K562 (cell line): Measurements from ENCODE around the gene ECM2. TPM values are rescaled to one million over a fixed set of nuclear protein-coding genes. Genes with fewer than 3 reads are reported as not detected.

ENCODE experiments used
- ATAC-seq: fragments of 200-7000 bp; cut with Tn5 transposase; 3 replicates; pipeline ENCODE4 v1.9.1; 2020; ENCODE audit warnings: moderate library complexity
- BruUV-seq: library from RNA; stranded (reverse); fragments of 400-500 nt; replicated peaks from 2 replicates; lab custom pipeline; 2021; lab: Mats Ljungman, UMichigan
- CTCF ChIA-PET: fragments of 300-600 bp; formaldehyde crosslinking; extraction: SDS; loops from one replicate; lab custom pipeline; 2021; ENCODE audit warnings: low intra/inter-chr PET ratio; lab: Yijun Ruan, JAX
- POLR2A ChIA-PET: fragments of 300-600, 350-650 bp; sonication (Branson Sonifier 250); formaldehyde crosslinking; extraction: SDS; loops from one replicate; lab custom pipeline; 2021; ENCODE audit warnings: antibody characterized with exemption, inconsistent platforms; lab: Yijun Ruan, JAX
- DNase-seq, 4 experiments: peaks; one replicate each; pipeline versions ENCODE4 v3.0.0 to v3.0.0-alpha.2; 2011 to 2018; ENCODE audit warnings: low spot score in 3 of 4, mixed read lengths in 3 of 4; ENCODE audit errors: extremely low read depth in 1 of 4
- FAIRE-seq: peaks from 2 replicates; lab custom pipeline; 2011; peaks lifted over from hg19 to GRCh38; lab: Jason Lieb, UNC
- H2AFZ ChIP-seq: 2 replicates; pipeline ENCODE4 v1.6.0; 2011; ENCODE audit warnings: low read depth, low read length, control low read depth, inconsistent platforms
- H3K27ac ChIP-seq: fragments of 200-600 bp; 3 replicates; pipeline ENCODE4 v1.8.0; 2011; ENCODE audit warnings: low read depth, mild to moderate bottlenecking, control low read depth, inconsistent platforms, low read length, moderate library complexity, mixed read lengths; ENCODE audit errors: extremely low read depth
- H3K27me3 ChIP-seq, 2 experiments: fragments of 300-600 bp in 1 of 2; 2 replicates in 1 of 2; 3 replicates in 1 of 2; pipeline versions ENCODE4 v1.6.0 to v1.8.0; 2011; ENCODE audit warnings: inconsistent platforms in 2 of 2, low read length in 2 of 2, mild to moderate bottlenecking in 1 of 2, mixed read lengths in 1 of 2, moderate library complexity in 1 of 2; ENCODE audit not compliant: control insufficient read depth in 2 of 2, insufficient read depth in 2 of 2
- H3K36me3 ChIP-seq: fragments of 300-600 bp; 3 replicates; pipeline ENCODE4 v1.8.0; 2011; ENCODE audit warnings: mild to moderate bottlenecking, low read length, inconsistent platforms; ENCODE audit not compliant: control insufficient read depth, insufficient read depth
- H3K4me1 ChIP-seq, 2 experiments: fragments of 200-600 bp in 1 of 2; replicated peaks in 1 of 2; 2 replicates in 1 of 2; 3 replicates in 1 of 2; pipeline versions ENCODE4 v1.5.1 to v1.8.0; 2011; ENCODE audit warnings: inconsistent platforms in 2 of 2, low read length in 2 of 2, mild to moderate bottlenecking in 1 of 2, mixed read lengths in 1 of 2, moderate library complexity in 1 of 2; ENCODE audit not compliant: control insufficient read depth in 2 of 2, insufficient read depth in 2 of 2
- H3K4me2 ChIP-seq: 2 replicates; pipeline ENCODE4 v1.6.1; 2011; ENCODE audit warnings: low read length, control low read depth, inconsistent platforms, mixed read lengths; ENCODE audit not compliant: insufficient read depth
- H3K4me3 ChIP-seq: fragments of 200-600 bp; sonication (generic), shearing (Covaris generic); 2 replicates; pipeline ENCODE4 v1.5.1; 2016; ENCODE audit warnings: control low read depth, inconsistent platforms
- H3K79me2 ChIP-seq: fragments of 200-600 bp; 3 replicates; pipeline ENCODE4 v1.8.0; 2011; ENCODE audit warnings: low read length, inconsistent platforms; ENCODE audit not compliant: control insufficient read depth, insufficient read depth
- H3K9ac ChIP-seq, 2 experiments: 2 replicates each; pipeline versions ENCODE4 v1.6.0 to v1.6.1; 2011; ENCODE audit warnings: low read depth in 2 of 2, low read length in 2 of 2, control low read depth in 1 of 2, inconsistent platforms in 1 of 2, mild to moderate bottlenecking in 1 of 2, mixed read lengths in 1 of 2; ENCODE audit not compliant: insufficient read depth in 1 of 2
- H3K9me1 ChIP-seq: one replicate; pipeline ENCODE4 v1.6.0; 2011; ENCODE audit warnings: inconsistent platforms, mild to moderate bottlenecking, low read length, moderate library complexity; ENCODE audit not compliant: control insufficient read depth, insufficient read depth
- H3K9me3 ChIP-seq: replicated peaks from 2 replicates; pipeline ENCODE4 v1.5.1; 2011; ENCODE audit warnings: low read depth, low read length, inconsistent platforms; ENCODE audit not compliant: control insufficient read depth, insufficient read depth
- H4K20me1 ChIP-seq: replicated peaks from 2 replicates; pipeline ENCODE4 v1.6.1; 2011; ENCODE audit warnings: low read length, inconsistent platforms, mixed read lengths; ENCODE audit not compliant: control insufficient read depth, insufficient read depth
- ARID1B ChIP-seq: fragments of 450-650 bp; IDR thresholded peaks from 2 replicates; pipeline ENCODE4 v1.6.1; 2016; ENCODE audit warnings: antibody characterized with exemption, mild to moderate bottlenecking, inconsistent platforms
- C11orf30 ChIP-seq: fragments of 450-650 bp; IDR thresholded peaks from 2 replicates; pipeline ENCODE4 v1.6.1; 2016; ENCODE audit warnings: low read depth, mild to moderate bottlenecking
- CREBBP ChIP-seq: IDR thresholded peaks from one replicate; pipeline ENCODE4 v1.6.1; 2012; ENCODE audit warnings: low read depth, mild to moderate bottlenecking, control low read depth, inconsistent platforms, low read length
- EP300 ChIP-seq: IDR thresholded peaks from 2 replicates; pipeline ENCODE4 v1.6.1; 2012; ENCODE audit warnings: low read length, improper control_type of control experiment
- HNRNPUL1 ChIP-seq: fragments of 200-400 bp; formaldehyde crosslinking; IDR thresholded peaks from 2 replicates; pipeline ENCODE4 v1.6.1; 2017; ENCODE audit warnings: low read length
- LEF1 ChIP-seq: fragments of 450-650 bp; IDR thresholded peaks from 2 replicates; pipeline ENCODE4 v1.6.1; 2016; ENCODE audit warnings: mild to moderate bottlenecking
- NFRKB ChIP-seq: fragments of 450-650 bp; IDR thresholded peaks from 2 replicates; pipeline ENCODE4 v1.6.1; 2016; ENCODE audit warnings: low read depth
- PHB ChIP-seq: fragments of 250-450 bp; sonication (Bioruptor Pico); IDR thresholded peaks from 2 replicates; pipeline ENCODE4 v1.5.0; 2021
- PHTF2 ChIP-seq: fragments of 250-450 bp; sonication (Bioruptor Pico); IDR thresholded peaks from 2 replicates; pipeline ENCODE4 v1.5.0; 2021; ENCODE audit warnings: mild to moderate bottlenecking
- POLR3A ChIP-seq: IDR thresholded peaks from 2 replicates; pipeline ENCODE4 v1.6.1; 2011; ENCODE audit warnings: borderline replicate concordance, mild to moderate bottlenecking, moderate library complexity; ENCODE audit not compliant: insufficient read length, insufficient read depth; ENCODE audit errors: extremely low read depth
- SMAD3 ChIP-seq: fragments of 450-650 bp; formaldehyde crosslinking; conservative IDR thresholded peaks from 2 replicates; pipeline ENCODE4 v1.4.0; 2020; ENCODE audit warnings: mild to moderate bottlenecking
- SMARCE1 ChIP-seq: fragments of 450-650 bp; IDR thresholded peaks from 2 replicates; pipeline ENCODE4 v1.7.1; 2016; ENCODE audit warnings: mild to moderate bottlenecking
- SRSF3 ChIP-seq: fragments of 200-400 bp; formaldehyde crosslinking; IDR thresholded peaks from 2 replicates; pipeline ENCODE4 v1.6.1; 2016; ENCODE audit warnings: mild to moderate bottlenecking, low read length, moderate library complexity; ENCODE audit not compliant: insufficient read depth
- TAL1 ChIP-seq: fragments of 450-650 bp; IDR thresholded peaks from 2 replicates; pipeline ENCODE4 v1.6.1; 2016; ENCODE audit warnings: mild to moderate bottlenecking
- TOE1 ChIP-seq, 2 experiments: fragments of 450-650 bp in 1 of 2; sonication (generic) in 1 of 2; formaldehyde crosslinking in 1 of 2; IDR thresholded peaks; 2 replicates each; pipeline versions ENCODE4 v1.7.1 to v1.8.0; 2016 to 2022; ENCODE audit warnings: borderline replicate concordance in 2 of 2, mild to moderate bottlenecking in 2 of 2, antibody characterized with exemption in 1 of 2, inconsistent platforms in 1 of 2, low read depth in 1 of 2, missing genetic modification reagents in 1 of 2, moderate library complexity in 1 of 2
- U2AF1 ChIP-seq: fragments of 200-400 bp; formaldehyde crosslinking; optimal IDR thresholded peaks from 2 replicates; pipeline ENCODE3; 2017; ENCODE audit warnings: mild to moderate bottlenecking, low read depth, low read length, moderate library complexity
- ZNF384 ChIP-seq: IDR thresholded peaks from 2 replicates; pipeline ENCODE4 v1.6.1; 2012; ENCODE audit warnings: low read depth, low read length, improper control_type of control experiment
- ZNF589 ChIP-seq: fragments of 200-800 bp; sonication (Bioruptor generic); IDR thresholded peaks from 2 replicates; pipeline ENCODE4 v1.6.1; 2016; ENCODE audit warnings: low read depth, missing genetic modification characterization, missing compliant biosample characterization
- WGBS: fragments of 100-300 bp; shearing (Covaris generic); methylation state at CpG from one replicate; pipeline ENCODE4 v1.1.6; 2016; ENCODE audit warnings: low coverage, mixed read lengths; ENCODE audit not compliant: insufficient coverage; ENCODE audit errors: missing lambda C conversion rate; 5-methylcytosine and 5-hydroxymethylcytosine counted together
- in situ Hi-C: fragments of 300-500 bp; cut with MboI; formaldehyde crosslinking; loops from 4 replicates; pipeline ENCODE4 v1.15.0; 2018; ENCODE audit warnings: inconsistent platforms, mixed read lengths
- intact Hi-C: fragments of 100-400 bp; cut with micrococcal nuclease; formaldehyde crosslinking; loops from 2 replicates; pipeline ENCODE4 v1.14.2; 2022
- polyA plus RNA-seq, 8 experiments: library from polyadenylated mRNA; depleted of rRNA in 4 of 8; stranded (reverse) in 5 of 8; unstranded in 3 of 8; fragments of >200 nt; fragmentation: Nextera tagmentation in 2 of 8; fragmentation: Illumina TruSeq in 1 of 8; extraction: Ambion mirVana in 2 of 8; extraction: Trizol in 1 of 8; gene quantifications; 2 replicates each; pipeline versions ENCODE4 v1.2.1 to v1.2.3, GENCODE V29; 2011 to 2014; ENCODE audit warnings: inconsistent platforms in 1 of 8, missing spikeins in 1 of 8
- total RNA-seq, 7 experiments: library from RNA; depleted of rRNA in 6 of 7; stranded (reverse); fragments of >200 nt in 6 of 7; fragmentation: Illumina TruSeq in 2 of 7; extraction: Trizol in 2 of 7; gene quantifications; 2 replicates each; pipeline versions ENCODE4 v1.2.1 to v1.2.3, GENCODE V29; 2011 to 2021; ENCODE audit warnings: low replicate concordance in 1 of 7
- TF ChIP-seq, protein P1 (sequence below), 2 experiments: IDR thresholded peaks; 2 replicates each; pipeline ENCODE4 v1.6.1; 2012; ENCODE audit warnings: improper control_type of control experiment in 2 of 2, low read depth in 2 of 2, low read length in 2 of 2, borderline replicate concordance in 1 of 2

Gene ECM2
- total and polyA plus RNA-seq, 9 of the 15 experiments (the other 6 are each of a cell fraction or from before 2014, with no cell fraction given): 0.03 to 0.07 TPM; not detected in 7

DNA sequence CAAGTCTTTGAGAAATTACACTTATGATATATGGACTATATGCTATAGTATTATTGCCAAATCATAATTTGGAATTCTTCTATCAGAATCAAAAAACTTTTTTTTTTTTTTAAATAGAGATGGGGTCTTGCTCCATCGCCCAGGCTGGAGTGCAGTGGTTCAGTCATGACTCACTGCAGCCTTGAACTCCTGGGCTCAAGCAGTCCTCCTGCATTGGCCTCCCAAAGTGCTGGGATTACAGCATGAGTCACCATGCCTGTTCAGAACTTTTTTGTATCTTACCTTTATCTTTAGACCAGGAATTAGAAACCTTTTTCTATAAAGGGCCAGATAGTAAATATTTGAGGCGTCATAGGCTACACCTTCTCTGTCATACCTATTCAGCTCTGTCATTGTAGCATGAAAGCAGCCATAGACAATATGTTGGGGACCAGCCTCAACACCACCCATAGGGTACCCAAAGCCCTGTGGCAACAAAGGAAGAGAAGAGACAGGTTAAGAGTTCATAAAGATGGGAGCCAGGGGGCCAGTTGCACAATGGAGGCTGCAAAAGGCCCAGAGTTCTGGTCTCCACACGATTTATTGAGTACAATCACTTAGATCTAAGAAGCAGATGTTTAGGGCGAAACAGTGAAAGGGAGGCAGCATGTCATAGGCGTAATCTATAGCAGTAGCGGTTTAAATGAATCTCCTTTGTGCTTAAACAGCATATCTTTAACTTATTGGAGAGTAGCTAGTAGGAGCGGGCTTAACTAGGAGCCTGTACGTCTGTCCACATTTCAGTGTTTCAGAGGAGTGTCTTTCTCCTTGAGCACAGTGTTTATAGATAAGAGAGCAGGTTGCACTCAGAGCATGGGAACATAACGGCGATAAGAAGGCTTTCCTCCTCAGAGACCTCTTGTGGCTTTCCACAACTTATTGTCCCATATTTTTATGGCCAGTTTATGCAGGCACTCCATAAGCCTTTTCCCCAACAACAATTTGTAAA lies 12.5 kb downstream of the ECM2 start:
- Histone ChIP-seq H4K20me1 (no peaks in the 10 kb centered on the region), H3K9me1 (no peaks in the 10 kb centered on the region), H3K4me3 (peak overlapping the region; percentile 16; the same call in 1 of the 2 replicates), H3K4me1 (peaks cover 3 to 18% of the 10 kb centered on the region in 2 experiments; a peak in 4 of 5 replicates), H3K27ac (peak overlapping the region; percentile 47), H3K9ac (peak overlapping the region in 1 of 2 experiments; percentile 18; a peak in 2 of 4 replicates), H3K4me2 (peak overlapping the region; percentile 79), H2AFZ (peak overlapping the region; percentile 86), H3K27me3 (no peaks in the 10 kb centered on the region), H3K9me3 (no peaks in the 10 kb centered on the region), H3K79me2 (no peaks in the 10 kb centered on the region), H3K36me3 (no peaks in the 10 kb centered on the region)
- in situ Hi-C loops: no loop called here
- ATAC-seq (peak; percentile 85), FAIRE-seq (peak; percentile 23), DNase-seq (peak in 1 of 4 experiments; percentile 79)
- 3% methylated on average over 10 of the region's 10 CpGs for WGBS
- intact Hi-C loops: no loop called here
- POLR2A ChIA-PET: interaction anchor here (0.5 to 1.3 kb wide), 3 partner anchors 35 to 227 kb away, joined by 3 read pairs; no protein-coding TSS in a partner anchor
- CTCF ChIA-PET: no interaction called here
- no TSS peak for BruUV-seq
- TF ChIP-seq HNRNPUL1 (no peak), NFRKB (no peak), POLR3A (no peak), CREBBP (no peak), EP300 (peak; percentile 7; the same call in 1 of the 2 replicates), PHTF2 (CRISPR knock-in tag) (no peak), TAL1 (peak; percentile 45; the same call in 1 of the 2 replicates), SMARCE1 (0 out of 2 replicates have a peak, but pooled peaks have one; percentile 28), U2AF1 (no peak), TOE1 (IDR thresholded peaks at IDR 0.05; ENCODE audit: borderline replicate concordance) (no peak), TOE1 (CRISPR knock-in tag; IDR thresholded peaks at IDR 0.05; ENCODE audit: borderline replicate concordance, low read depth) (no peak), PHB (CRISPR knock-in tag) (no peak), SMAD3 (no peak), SRSF3 (no peak), LEF1 (0 out of 2 replicates have a peak, but pooled peaks have one; percentile 24), ZNF589 (CRISPR knock-in tag) (no peak), ARID1B (peak; percentile 49), C11orf30 (peak; percentile 21; the same call in 1 of the 2 replicates), ZNF384 (peak; percentile 63; the same call in 1 of the 2 replicates)
- TF ChIP-seq, protein P1, sequence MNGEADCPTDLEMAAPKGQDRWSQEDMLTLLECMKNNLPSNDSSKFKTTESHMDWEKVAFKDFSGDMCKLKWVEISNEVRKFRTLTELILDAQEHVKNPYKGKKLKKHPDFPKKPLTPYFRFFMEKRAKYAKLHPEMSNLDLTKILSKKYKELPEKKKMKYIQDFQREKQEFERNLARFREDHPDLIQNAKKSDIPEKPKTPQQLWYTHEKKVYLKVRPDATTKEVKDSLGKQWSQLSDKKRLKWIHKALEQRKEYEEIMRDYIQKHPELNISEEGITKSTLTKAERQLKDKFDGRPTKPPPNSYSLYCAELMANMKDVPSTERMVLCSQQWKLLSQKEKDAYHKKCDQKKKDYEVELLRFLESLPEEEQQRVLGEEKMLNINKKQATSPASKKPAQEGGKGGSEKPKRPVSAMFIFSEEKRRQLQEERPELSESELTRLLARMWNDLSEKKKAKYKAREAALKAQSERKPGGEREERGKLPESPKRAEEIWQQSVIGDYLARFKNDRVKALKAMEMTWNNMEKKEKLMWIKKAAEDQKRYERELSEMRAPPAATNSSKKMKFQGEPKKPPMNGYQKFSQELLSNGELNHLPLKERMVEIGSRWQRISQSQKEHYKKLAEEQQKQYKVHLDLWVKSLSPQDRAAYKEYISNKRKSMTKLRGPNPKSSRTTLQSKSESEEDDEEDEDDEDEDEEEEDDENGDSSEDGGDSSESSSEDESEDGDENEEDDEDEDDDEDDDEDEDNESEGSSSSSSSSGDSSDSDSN (IDR thresholded peaks at IDR 0.05; ENCODE audit: borderline replicate concordance in 1 of 2, low read depth in 2 of 2, low read length in 2 of 2): 0 out of 4 replicates have a peak, but pooled peaks of 1 of the 2 experiments have one; percentile 33
